ENCODE measurements around the gene GPR17.
A peak's percentile ranks its signal among the peaks of the same experiment; 100 is the strongest.

GPR17 gene

GRCh38 chr2:127659408-127660290 lies 13.7 kb downstream of the GPR17 start:
- Histone ChIP-seq H3K4me1 (ENCODE audit: control insufficient read depth, insufficient read depth, low read length) (peaks cover 15% of the 10 kb centered on the region), H3K36me3 (ENCODE audit: control insufficient read depth, insufficient read depth, low read length) (no peaks in the 10 kb centered on the region), H3K9ac (ENCODE audit: low read length) (no peak overlapping the region), H3K27me3 (ENCODE audit: control insufficient read depth, insufficient read depth, low read length) (peaks cover 20% of the 10 kb centered on the region), H3K9me3 (ENCODE audit: control insufficient read depth, insufficient read depth, low read depth, low read length) (0 out of 2 replicates have a peak, but pooled peaks cover 2% of the 10 kb centered on the region), H3K27ac (ENCODE audit: low read depth, low read length) (no peak overlapping the region), H3K4me3 (ENCODE audit: low read depth, low read length) (no peak overlapping the region)

- Histone ChIP-seq H3K4me3 (ENCODE audit: low read depth, low read length) (no peak overlapping the region), H3K9me3 (ENCODE audit: control insufficient read depth, insufficient read depth, low read depth, low read length) (0 out of 2 replicates have a peak, but pooled peaks cover 2% of the 10 kb centered on the region), H3K27ac (ENCODE audit: low read depth, low read length) (no peak overlapping the region), H3K9ac (ENCODE audit: low read length) (no peak overlapping the region), H3K27me3 (ENCODE audit: control insufficient read depth, insufficient read depth, low read length) (peaks cover 26% of the 10 kb centered on the region), H3K4me1 (ENCODE audit: control insufficient read depth, insufficient read depth, low read length) (peaks cover 17% of the 10 kb centered on the region), H3K36me3 (ENCODE audit: control insufficient read depth, insufficient read depth, low read length) (no peaks in the 10 kb centered on the region)
Observed at GRCh38 chr2:127660291-127660578, 14.3 kb downstream of the GPR17 start.

DNA sequence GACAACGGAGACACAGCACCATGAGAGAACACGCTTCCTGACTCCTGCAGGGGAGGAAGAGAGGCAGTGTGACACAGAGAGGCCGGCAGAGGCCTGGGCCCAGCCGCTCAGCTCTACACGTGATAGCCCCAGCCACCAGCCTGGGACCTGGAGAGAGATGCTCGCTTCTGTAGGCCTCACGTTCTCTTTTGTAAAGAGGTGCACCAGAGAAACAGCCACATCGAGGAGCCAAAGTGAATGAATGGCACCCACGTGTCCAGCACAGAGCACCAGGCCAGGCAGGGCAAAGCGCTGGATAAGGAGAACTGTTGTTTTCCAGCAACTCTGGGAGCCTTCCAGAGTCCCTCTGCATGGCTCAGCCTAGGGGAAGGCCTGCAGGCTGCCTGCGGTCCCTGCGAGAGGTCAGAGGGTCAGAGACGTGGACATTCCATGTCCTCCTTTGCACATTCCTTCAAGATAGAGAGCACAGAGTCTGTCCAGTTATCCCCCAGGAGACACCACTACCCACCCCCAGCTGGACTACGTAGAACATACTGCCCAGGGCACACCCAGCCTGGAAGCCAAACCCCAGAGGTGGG lies 15.2 kb downstream of the GPR17 start:
- Histone ChIP-seq H3K4me1 (ENCODE audit: control insufficient read depth, insufficient read depth, low read length) (peaks cover 17% of the 10 kb centered on the region), H3K9me3 (ENCODE audit: control insufficient read depth, insufficient read depth, low read depth, low read length) (0 out of 2 replicates have a peak, but pooled peaks cover 2% of the 10 kb centered on the region), H3K9ac (ENCODE audit: low read length) (no peak overlapping the region), H3K4me3 (ENCODE audit: low read depth, low read length) (no peak overlapping the region), H3K27ac (ENCODE audit: low read depth, low read length) (no peak overlapping the region), H3K36me3 (ENCODE audit: control insufficient read depth, insufficient read depth, low read length) (no peaks in the 10 kb centered on the region), H3K27me3 (ENCODE audit: control insufficient read depth, insufficient read depth, low read length) (peaks cover 35% of the 10 kb centered on the region)

GRCh38 chr2:127661949-127662510 lies 16.1 kb downstream of the GPR17 start:
- H3K27ac ChIP-seq (ENCODE audit: low read depth, low read length) = no peak overlapping the region
- H3K36me3 ChIP-seq (ENCODE audit: control insufficient read depth, insufficient read depth, low read length) = no peaks in the 10 kb centered on the region
- no peak overlapping the region for H3K4me3 ChIP-seq (ENCODE audit: low read depth, low read length)
- H3K9ac ChIP-seq (ENCODE audit: low read length) = no peak overlapping the region
- 0 out of 2 replicates have a peak, but pooled peaks cover 2% of the 10 kb centered on the region for H3K9me3 ChIP-seq (ENCODE audit: control insufficient read depth, insufficient read depth, low read depth, low read length)
- H3K27me3 ChIP-seq (ENCODE audit: control insufficient read depth, insufficient read depth, low read length) = peaks cover 43% of the 10 kb centered on the region
- peaks cover 17% of the 10 kb centered on the region for H3K4me1 ChIP-seq (ENCODE audit: control insufficient read depth, insufficient read depth, low read length)

GRCh38 chr2:127662937-127663565 lies 17.1 kb downstream of the GPR17 start:
- Histone ChIP-seq H3K27me3 (ENCODE audit: control insufficient read depth, insufficient read depth, low read length) (peaks cover 43% of the 10 kb centered on the region), H3K36me3 (ENCODE audit: control insufficient read depth, insufficient read depth, low read length) (no peaks in the 10 kb centered on the region), H3K4me3 (ENCODE audit: low read depth, low read length) (no peak overlapping the region), H3K27ac (ENCODE audit: low read depth, low read length) (no peak overlapping the region), H3K9me3 (ENCODE audit: control insufficient read depth, insufficient read depth, low read depth, low read length) (0 out of 2 replicates have a peak, but pooled peaks cover 2% of the 10 kb centered on the region), H3K4me1 (ENCODE audit: control insufficient read depth, insufficient read depth, low read length) (peaks cover 17% of the 10 kb centered on the region), H3K9ac (ENCODE audit: low read length) (no peak overlapping the region)

DNA sequence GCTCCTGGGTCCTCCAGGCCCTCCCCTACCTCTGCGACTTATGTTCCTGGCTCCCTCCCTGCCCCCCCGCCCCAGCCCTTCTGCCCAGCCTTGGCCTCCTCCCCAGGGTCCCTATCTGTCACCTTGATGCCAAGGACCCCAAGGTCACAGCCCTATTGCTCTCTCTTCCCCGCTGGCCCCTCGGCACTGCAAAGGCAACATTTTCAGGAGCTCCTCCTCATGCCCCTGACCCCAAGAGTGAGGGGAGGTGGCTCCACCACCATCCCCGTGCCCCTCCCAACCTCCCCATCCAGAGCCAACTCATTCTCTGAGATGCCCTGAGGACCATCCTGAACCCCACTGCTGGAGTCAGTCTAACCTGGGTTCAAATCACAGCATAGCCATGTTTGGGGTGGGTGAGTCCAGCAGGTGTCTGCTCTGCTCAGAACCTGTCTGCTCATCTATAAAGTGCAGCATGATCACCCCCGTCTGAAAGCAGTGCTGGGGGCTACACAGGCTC lies 17.7 kb downstream of the GPR17 start:
- Histone ChIP-seq H3K4me3 (ENCODE audit: low read depth, low read length) (no peak overlapping the region), H3K27ac (ENCODE audit: low read depth, low read length) (no peak overlapping the region), H3K27me3 (ENCODE audit: control insufficient read depth, insufficient read depth, low read length) (peaks cover 43% of the 10 kb centered on the region), H3K9ac (ENCODE audit: low read length) (no peak overlapping the region), H3K36me3 (ENCODE audit: control insufficient read depth, insufficient read depth, low read length) (no peaks in the 10 kb centered on the region), H3K9me3 (ENCODE audit: control insufficient read depth, insufficient read depth, low read depth, low read length) (0 out of 2 replicates have a peak, but pooled peaks cover 2% of the 10 kb centered on the region), H3K4me1 (ENCODE audit: control insufficient read depth, insufficient read depth, low read length) (peaks cover 17% of the 10 kb centered on the region)

DNA sequence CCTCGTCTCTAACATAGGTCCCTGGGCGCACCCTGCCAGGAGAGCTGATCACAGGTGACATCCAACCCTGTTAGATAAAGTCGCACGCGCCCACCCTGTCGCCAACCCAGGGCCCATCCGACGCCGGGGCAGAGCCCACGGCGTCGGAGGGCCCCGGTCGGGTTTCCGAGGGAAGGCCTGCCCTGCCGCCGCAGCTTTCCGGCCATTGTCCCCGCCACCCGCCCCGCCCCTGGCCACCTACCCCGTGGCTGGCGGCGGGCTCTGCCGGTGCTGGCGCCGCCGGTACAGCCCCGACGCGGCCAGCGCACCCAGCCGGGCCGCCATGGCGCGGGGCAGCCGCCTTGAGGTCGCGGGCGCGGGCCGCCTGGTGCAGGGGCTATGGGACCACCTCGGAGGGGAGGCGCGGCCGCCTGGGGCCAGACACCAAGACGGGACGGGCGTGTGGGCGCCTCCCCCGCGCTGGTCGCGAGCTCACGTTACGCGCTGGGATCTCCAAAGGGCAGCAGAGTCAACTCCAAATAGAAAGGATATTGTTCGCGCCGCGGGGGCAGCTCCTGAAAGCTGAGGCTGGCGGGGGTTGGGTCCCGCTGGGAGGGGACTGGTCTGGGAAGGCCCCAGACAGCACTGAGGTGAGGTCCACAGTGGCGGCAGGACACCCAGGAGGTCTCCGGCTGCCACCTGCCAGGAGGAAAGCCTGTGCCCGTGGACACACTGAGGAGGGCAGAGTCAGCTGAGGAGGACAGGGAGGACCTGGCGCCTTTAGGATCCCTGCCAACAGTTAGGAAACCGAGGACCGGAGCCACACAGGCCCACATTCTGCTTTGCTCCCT lies 18.3 kb downstream of the GPR17 start:
- Histone ChIP-seq H3K4me1 (ENCODE audit: control insufficient read depth, insufficient read depth, low read length) (peaks cover 17% of the 10 kb centered on the region), H3K9me3 (ENCODE audit: control insufficient read depth, insufficient read depth, low read depth, low read length) (0 out of 2 replicates have a peak, but pooled peaks cover 2% of the 10 kb centered on the region), H3K27me3 (ENCODE audit: control insufficient read depth, insufficient read depth, low read length) (peaks cover 43% of the 10 kb centered on the region), H3K27ac (ENCODE audit: low read depth, low read length) (no peak overlapping the region), H3K9ac (ENCODE audit: low read length) (peak overlapping the region; percentile 51), H3K4me3 (ENCODE audit: low read depth, low read length) (peak overlapping the region; percentile 65), H3K36me3 (ENCODE audit: control insufficient read depth, insufficient read depth, low read length) (no peaks in the 10 kb centered on the region)

DNA sequence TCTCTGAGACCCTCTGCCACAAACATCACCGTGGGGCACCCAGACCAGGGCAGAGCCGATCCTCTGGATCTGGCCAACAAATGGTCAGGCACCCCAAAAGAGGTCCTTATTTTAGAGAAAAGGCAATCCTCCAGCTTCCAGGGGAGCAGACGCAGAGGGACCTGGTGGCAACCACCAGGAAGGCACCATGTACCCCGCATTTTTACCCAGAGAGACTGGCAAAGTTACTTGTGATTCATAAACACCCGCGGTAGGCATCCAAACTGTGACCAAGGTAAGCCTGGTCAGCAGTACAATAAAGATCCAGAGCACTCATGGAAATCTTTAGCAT lies 18.9 kb downstream of the GPR17 start:
- Histone ChIP-seq H3K4me3 (ENCODE audit: low read depth, low read length) (peak overlapping the region; percentile 65; the same call in 1 of the 2 replicates), H3K4me1 (ENCODE audit: control insufficient read depth, insufficient read depth, low read length) (peaks cover 17% of the 10 kb centered on the region), H3K27ac (ENCODE audit: low read depth, low read length) (no peak overlapping the region), H3K9ac (ENCODE audit: low read length) (no peak overlapping the region), H3K36me3 (ENCODE audit: control insufficient read depth, insufficient read depth, low read length) (no peaks in the 10 kb centered on the region), H3K9me3 (ENCODE audit: control insufficient read depth, insufficient read depth, low read depth, low read length) (0 out of 2 replicates have a peak, but pooled peaks cover under 1% of the 10 kb centered on the region), H3K27me3 (ENCODE audit: control insufficient read depth, insufficient read depth, low read length) (peaks cover 43% of the 10 kb centered on the region)

DNA sequence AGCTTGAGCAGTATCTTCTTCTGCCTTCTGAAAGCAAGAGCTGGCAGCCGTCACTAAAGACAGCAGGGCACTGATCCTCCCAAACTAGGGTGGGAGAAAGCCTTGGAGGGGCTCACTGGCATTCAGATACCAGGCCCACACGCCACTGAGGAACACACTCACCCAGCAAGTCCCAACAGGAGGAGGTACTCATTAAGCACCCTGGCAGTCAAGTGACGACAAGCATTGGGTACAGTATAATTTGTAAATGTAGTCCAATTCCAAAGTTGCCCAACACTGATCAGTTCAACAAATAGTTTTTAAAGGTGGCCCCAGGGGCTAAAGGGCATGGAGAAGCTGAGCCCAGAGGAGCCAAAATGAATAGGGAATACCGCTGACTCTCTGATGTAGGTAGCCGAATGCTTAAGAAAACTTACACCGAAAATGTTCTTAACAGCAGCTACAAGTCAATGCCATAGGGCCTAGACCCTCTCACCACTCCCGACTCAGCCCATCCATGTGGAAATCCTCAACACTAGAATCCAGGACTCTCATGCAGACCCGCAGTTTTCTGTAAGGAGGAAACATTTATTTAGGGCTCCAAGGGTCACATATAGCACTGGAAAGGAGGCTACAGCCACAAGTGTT lies 19.4 kb downstream of the GPR17 start:
- peaks cover 43% of the 10 kb centered on the region for H3K27me3 ChIP-seq (ENCODE audit: control insufficient read depth, insufficient read depth, low read length)
- no peak overlapping the region for H3K27ac ChIP-seq (ENCODE audit: low read depth, low read length)
- no peaks in the 10 kb centered on the region for H3K36me3 ChIP-seq (ENCODE audit: control insufficient read depth, insufficient read depth, low read length)
- no peak overlapping the region for H3K4me3 ChIP-seq (ENCODE audit: low read depth, low read length)
- no peak overlapping the region for H3K9ac ChIP-seq (ENCODE audit: low read length)
- peaks cover 17% of the 10 kb centered on the region for H3K4me1 ChIP-seq (ENCODE audit: control insufficient read depth, insufficient read depth, low read length)
- H3K9me3 ChIP-seq (ENCODE audit: control insufficient read depth, insufficient read depth, low read depth, low read length) = no peaks in the 10 kb centered on the region

DNA sequence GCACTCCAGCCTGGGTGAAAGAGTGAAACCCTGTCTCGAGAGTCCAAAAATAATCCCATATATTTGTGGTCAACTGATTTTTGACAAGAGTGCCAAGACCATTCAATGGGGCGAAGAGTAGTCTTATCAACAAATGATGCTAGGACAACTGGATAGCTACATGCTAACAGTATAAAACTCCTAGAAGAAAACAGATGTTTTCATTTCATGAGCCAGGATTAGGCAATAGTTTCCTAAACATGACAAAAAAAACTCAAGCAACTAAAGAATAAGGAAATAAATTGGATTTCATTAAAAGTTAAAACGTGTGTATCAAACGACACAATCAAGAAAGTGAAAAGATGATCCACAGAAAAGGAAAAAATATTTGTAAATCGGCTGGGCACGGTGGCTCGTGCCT lies 23.1 kb downstream of the GPR17 start:
- Histone ChIP-seq H3K27me3 (ENCODE audit: control insufficient read depth, insufficient read depth, low read length) (peaks cover 61% of the 10 kb centered on the region), H3K36me3 (ENCODE audit: control insufficient read depth, insufficient read depth, low read length) (no peaks in the 10 kb centered on the region), H3K4me1 (ENCODE audit: control insufficient read depth, insufficient read depth, low read length) (peaks cover 4% of the 10 kb centered on the region), H3K9me3 (ENCODE audit: control insufficient read depth, insufficient read depth, low read depth, low read length) (no peaks in the 10 kb centered on the region), H3K9ac (ENCODE audit: low read length) (no peak overlapping the region), H3K4me3 (ENCODE audit: low read depth, low read length) (no peak overlapping the region), H3K27ac (ENCODE audit: low read depth, low read length) (no peak overlapping the region)

All from HUES6 (cell line).